Cardiac muscle cell (in vitro differentiated cells and primary cell): ENCODE measurements around the gene OPRD1. TPM values are rescaled to one million over a fixed set of nuclear protein-coding genes. Genes with fewer than 3 reads are reported as not detected.
"Not testable (repeated sequence)": the region's sequence is repeated elsewhere in the genome, so short reads cannot be mapped to it uniquely, and the experiment has no call there.

ENCODE experiments used
- DNase-seq, 2 donors: peaks; one replicate each; pipeline versions ENCODE4 v3.0.0 to v3.0.0-alpha.2; 2010 to 2017; ENCODE audit warnings: low read depth in 1 of 2, low spot score in 1 of 2
- H3K27ac ChIP-seq: fragments of 200-600 bp; sonication (generic); 2 replicates; pipeline ENCODE4 v1.5.1; 2016
- H3K27me3 ChIP-seq: fragments of 200-600 bp; sonication (generic); 2 replicates; pipeline ENCODE4 v1.6.0; 2016; ENCODE audit warnings: control low read depth
- H3K36me3 ChIP-seq: fragments of 200-600 bp; sonication (generic); 2 replicates; pipeline ENCODE4 v1.5.1; 2016; ENCODE audit warnings: control low read depth
- H3K4me1 ChIP-seq: fragments of 200-600 bp; sonication (generic); 2 replicates; pipeline ENCODE4 v1.8.1; 2017; ENCODE audit warnings: low read depth, mild to moderate bottlenecking, mixed run types
- H3K4me3 ChIP-seq: fragments of 200-600 bp; sonication (generic); 2 replicates; pipeline ENCODE4 v1.5.1; 2016; ENCODE audit warnings: mild to moderate bottlenecking
- H3K9me3 ChIP-seq: fragments of 200-600 bp; sonication (generic); 2 replicates; pipeline ENCODE4 v1.5.1; 2017; ENCODE audit warnings: low read depth, mild to moderate bottlenecking, control low read depth
- polyA plus RNA-seq: library from polyadenylated mRNA; unstranded; fragments of >200 nt; fragmentation: Nextera tagmentation; extraction: Ambion mirVana; gene quantifications from 2 replicates; pipeline ENCODE4 v1.2.1, GENCODE V29; 2016
- total RNA-seq: library from RNA; depleted of rRNA; stranded (reverse); fragments of >200 nt; gene quantifications from 2 replicates; pipeline ENCODE4 v1.2.3, GENCODE V29; 2016
- TF ChIP-seq, protein P1 (sequence below): IDR thresholded peaks from 2 replicates; pipeline ENCODE4 v1.5.1; 2012; ENCODE audit warnings: low read depth, mild to moderate bottlenecking, low read length

The OPRD1 gene
- total and polyA plus RNA-seq, 2 experiments from 2014 or later: 0.13 to 0.60 TPM

DNA sequence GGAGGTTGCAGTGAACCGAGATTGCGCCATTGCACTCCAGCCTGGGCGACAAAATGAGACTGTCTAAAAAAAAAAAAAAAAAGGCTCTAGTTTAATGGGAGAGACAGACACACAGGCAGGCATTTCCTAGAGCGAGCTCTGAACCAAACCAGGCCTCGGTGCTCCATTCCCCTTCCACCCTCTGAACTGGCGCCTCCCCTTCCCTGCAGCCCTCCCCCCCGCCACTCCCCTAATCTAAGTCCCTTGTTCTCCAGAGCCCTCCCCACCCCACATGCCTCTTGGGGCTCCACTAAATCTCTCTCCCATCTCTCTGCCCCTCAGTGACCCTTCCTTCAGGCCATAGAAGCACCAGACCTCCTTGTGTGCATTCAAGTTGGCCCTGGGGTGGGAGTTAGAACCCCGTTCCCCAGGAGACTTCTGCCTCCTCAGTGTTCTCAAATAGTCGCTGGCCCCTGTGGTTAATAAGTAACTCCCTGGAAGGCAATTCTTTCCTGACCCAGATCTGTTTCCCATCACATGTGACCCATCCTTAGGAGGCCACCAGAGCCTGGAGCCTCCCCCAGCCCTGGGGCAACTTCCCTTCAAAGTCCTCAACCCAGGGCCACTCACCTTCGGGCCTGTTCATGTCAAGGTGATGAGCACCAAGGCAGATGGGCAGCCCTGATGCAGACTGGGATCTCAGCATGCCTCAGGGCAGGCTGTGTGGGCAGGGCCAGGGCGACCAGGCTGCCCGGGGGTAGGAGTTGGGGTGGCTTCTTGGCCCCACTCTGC is 59.8 kb downstream of the OPRD1 start:
- Histone ChIP-seq H3K9me3 (no peaks in the 10 kb centered on the region), H3K27me3 (no peaks in the 10 kb centered on the region), H3K36me3 (no peaks in the 10 kb centered on the region), H3K4me1 (no peaks in the 10 kb centered on the region), H3K27ac (no peak overlapping the region), H3K4me3 (no peak overlapping the region)
- TF ChIP-seq, protein P1, sequence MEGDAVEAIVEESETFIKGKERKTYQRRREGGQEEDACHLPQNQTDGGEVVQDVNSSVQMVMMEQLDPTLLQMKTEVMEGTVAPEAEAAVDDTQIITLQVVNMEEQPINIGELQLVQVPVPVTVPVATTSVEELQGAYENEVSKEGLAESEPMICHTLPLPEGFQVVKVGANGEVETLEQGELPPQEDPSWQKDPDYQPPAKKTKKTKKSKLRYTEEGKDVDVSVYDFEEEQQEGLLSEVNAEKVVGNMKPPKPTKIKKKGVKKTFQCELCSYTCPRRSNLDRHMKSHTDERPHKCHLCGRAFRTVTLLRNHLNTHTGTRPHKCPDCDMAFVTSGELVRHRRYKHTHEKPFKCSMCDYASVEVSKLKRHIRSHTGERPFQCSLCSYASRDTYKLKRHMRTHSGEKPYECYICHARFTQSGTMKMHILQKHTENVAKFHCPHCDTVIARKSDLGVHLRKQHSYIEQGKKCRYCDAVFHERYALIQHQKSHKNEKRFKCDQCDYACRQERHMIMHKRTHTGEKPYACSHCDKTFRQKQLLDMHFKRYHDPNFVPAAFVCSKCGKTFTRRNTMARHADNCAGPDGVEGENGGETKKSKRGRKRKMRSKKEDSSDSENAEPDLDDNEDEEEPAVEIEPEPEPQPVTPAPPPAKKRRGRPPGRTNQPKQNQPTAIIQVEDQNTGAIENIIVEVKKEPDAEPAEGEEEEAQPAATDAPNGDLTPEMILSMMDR: no peak
- DNase-seq: no peak

DNA sequence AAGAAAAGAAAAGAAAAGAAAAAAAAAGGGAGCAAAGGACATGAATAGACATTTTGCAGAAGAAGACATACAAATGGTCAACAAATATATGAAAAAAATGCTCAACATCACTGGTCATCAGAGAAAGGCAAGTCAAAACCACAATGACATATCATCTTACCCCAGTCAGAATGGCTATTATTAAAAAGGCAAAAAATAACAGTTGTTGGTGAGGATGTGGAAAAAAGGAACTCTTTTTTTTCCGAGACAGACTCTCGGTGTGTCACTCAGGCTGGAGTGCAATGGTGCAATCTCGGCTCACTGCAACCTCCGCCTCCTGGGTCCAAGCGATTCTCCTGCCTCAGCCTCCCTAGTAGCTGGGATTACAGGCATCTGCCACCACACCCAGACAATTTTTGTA is 63.2 kb downstream of the OPRD1 start:
- not testable (repeated sequence) for H3K4me3 ChIP-seq, H3K4me1 ChIP-seq, H3K36me3 ChIP-seq, H3K9me3 ChIP-seq, H3K27me3 ChIP-seq, H3K27ac ChIP-seq, DNase-seq

DNA sequence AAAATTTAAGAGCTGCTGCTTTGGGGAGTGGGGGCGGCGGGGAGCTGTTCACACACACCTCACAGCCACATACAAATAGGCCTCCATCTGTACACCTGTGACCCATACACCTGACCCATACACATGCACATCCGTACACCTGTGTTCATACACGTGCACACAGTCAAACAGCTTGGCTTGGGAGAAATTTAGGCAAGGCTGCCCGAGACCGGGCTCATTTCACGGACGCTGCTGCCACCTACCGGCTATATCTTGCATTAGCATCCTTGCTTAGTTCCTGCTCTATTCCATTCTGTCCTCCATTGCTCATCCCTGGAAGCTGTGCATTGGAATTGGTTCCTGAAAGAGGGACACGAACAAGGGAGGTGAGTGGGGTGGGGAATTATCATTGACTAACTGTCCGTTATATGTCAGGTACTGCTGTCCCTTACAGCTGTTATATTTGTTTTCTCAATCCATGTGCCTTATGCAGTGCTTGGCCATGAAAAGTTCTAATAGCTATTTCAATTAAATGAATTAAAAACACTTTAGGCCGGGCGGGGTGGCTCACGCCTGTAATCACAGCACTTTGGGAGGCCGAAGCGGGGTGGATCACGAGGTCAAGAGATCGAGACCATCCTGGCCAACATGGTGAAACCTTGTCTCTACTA is 65.3 kb downstream of the OPRD1 start:
- no peak overlapping the region for H3K4me3 ChIP-seq
- DNase-seq: peak; percentile 78 to 84
- TF ChIP-seq, protein P1: peak; percentile 87
- H3K27ac ChIP-seq: no peak overlapping the region
- H3K36me3 ChIP-seq: no peaks in the 10 kb centered on the region
- no peaks in the 10 kb centered on the region for H3K4me1 ChIP-seq
- no peaks in the 10 kb centered on the region for H3K9me3 ChIP-seq
- no peaks in the 10 kb centered on the region for H3K27me3 ChIP-seq

DNA sequence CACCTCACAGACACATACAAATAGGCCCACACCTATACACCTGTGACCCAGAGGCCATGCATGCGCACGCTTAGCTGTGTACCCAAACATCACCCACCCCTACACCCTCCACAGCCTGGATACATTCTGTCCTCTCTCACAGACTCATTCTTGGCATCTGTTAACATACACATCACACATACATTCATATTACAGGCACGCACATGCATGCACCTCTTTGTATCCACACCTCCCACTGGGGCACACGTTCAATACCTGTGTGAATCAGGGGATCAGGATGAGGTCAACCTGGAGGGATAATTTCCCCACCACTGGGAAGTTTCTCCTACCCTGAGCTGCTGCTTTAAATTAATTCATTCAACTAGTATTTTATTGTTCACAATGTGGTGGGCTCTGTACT is 66.8 kb downstream of the OPRD1 start:
- no peak for DNase-seq
- Histone ChIP-seq H3K9me3 (no peaks in the 10 kb centered on the region), H3K36me3 (no peaks in the 10 kb centered on the region), H3K4me3 (no peak overlapping the region), H3K27ac (no peak overlapping the region), H3K27me3 (no peaks in the 10 kb centered on the region), H3K4me1 (peaks cover 1% of the 10 kb centered on the region)
- TF ChIP-seq, protein P1: no peak

DNA sequence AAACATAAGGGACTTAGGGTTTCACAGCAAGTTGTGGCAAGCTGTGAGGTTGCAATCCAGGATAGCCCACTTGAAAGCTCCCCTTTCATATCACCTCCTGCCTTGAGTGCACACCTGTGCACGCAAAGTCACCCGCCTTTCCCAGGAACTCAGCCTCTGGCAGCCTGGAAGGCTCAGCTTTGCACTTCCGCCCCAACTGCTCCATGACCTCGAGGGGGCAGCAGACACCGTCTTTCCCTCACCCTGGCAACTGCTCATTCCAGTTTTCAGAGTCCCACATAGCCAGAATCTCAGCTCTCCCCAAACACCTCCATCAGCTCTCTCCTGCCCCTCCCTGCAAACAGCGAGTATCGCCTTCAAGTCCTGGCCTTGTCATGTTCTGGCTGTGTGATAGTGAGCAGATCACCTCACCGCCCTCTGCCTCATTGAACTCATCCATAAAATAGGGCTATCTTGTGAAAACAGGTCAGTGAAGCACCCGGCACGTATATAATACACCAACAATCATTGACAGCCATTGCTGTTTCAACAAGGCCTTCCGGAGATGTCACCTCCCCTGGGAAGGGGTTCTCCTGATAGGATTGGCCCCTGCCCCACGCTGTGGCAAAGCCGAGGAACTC is 70.1 kb downstream of the OPRD1 start:
- Histone ChIP-seq H3K36me3 (no peaks in the 10 kb centered on the region), H3K4me3 (no peak overlapping the region), H3K27me3 (no peaks in the 10 kb centered on the region), H3K9me3 (no peaks in the 10 kb centered on the region), H3K27ac (no peak overlapping the region), H3K4me1 (peaks cover 11% of the 10 kb centered on the region)
- TF ChIP-seq, protein P1: peak; percentile 93
- peak; percentile 89 to 90 for DNase-seq

DNA sequence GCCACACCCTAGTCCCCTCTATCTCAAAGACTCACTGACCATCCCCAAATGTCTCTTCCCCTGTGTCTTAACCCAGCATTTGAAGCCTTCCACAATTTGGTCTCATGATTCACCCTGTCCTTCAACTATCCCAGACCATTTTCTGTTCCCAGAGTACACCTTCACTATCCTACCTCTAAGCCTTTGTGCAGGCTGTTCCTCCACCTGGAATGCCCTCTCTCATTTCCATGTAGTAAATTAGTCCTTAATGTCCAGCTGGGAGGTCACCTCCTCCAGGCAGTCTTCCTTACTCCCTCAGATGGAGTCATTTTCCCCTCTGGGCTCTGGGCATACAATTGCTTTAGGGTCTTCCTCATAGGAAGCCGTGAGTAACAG is 71.3 kb downstream of the OPRD1 start:
- DNase-seq: no peak
- TF ChIP-seq, protein P1: no peak
- Histone ChIP-seq H3K4me3 (no peak overlapping the region), H3K27me3 (no peaks in the 10 kb centered on the region), H3K36me3 (no peaks in the 10 kb centered on the region), H3K27ac (no peak overlapping the region), H3K9me3 (no peaks in the 10 kb centered on the region), H3K4me1 (peaks cover 16% of the 10 kb centered on the region)
